Measurements from ENCODE around the gene PSMB2. TPM values are rescaled to one million over a fixed set of nuclear protein-coding genes. Genes with fewer than 3 reads are reported as not detected.

PSMB2 gene
- polyA plus RNA-seq, 1 experiment: 82.3 TPM

DNA sequence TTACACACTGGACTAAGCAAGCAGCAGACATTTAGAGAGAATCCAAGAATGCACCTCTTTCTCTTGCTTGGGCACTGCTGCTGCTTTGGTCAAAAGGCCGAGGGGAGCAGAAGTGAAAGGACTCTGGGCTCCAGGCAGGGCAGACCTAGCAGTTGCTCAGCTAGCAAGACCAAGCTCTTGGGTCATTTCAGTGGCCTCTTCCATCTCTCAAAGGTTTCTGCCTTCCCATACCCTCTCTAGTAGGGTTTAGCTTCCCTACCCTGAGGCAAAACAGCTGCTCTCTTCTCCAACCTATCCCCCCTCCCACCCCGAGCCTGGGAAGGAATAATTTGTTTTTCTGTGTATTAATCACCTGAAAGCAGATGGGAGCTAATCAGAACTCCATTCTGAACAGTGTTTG is 42.4 kb downstream of the PSMB2 start:
- POLR2A ChIA-PET: no interaction called here
- DNase-seq (ENCODE audit: low read depth): no peak
- Histone ChIP-seq H3K27me3 (ENCODE audit: control insufficient read depth, insufficient read depth, low read length) (no peaks in the 10 kb centered on the region), H3K4me3 (ENCODE audit: low read depth, low read length) (no peak overlapping the region), H3K36me3 (ENCODE audit: control insufficient read depth, insufficient read depth, low read length) (peaks cover 10% of the 10 kb centered on the region)
- CTCF ChIA-PET: interaction anchor here (1.7 kb wide), 1 partner anchor 31 kb away, joined by 4 read pairs; no protein-coding TSS in a partner anchor
- TF ChIP-seq, protein P1, sequence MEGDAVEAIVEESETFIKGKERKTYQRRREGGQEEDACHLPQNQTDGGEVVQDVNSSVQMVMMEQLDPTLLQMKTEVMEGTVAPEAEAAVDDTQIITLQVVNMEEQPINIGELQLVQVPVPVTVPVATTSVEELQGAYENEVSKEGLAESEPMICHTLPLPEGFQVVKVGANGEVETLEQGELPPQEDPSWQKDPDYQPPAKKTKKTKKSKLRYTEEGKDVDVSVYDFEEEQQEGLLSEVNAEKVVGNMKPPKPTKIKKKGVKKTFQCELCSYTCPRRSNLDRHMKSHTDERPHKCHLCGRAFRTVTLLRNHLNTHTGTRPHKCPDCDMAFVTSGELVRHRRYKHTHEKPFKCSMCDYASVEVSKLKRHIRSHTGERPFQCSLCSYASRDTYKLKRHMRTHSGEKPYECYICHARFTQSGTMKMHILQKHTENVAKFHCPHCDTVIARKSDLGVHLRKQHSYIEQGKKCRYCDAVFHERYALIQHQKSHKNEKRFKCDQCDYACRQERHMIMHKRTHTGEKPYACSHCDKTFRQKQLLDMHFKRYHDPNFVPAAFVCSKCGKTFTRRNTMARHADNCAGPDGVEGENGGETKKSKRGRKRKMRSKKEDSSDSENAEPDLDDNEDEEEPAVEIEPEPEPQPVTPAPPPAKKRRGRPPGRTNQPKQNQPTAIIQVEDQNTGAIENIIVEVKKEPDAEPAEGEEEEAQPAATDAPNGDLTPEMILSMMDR (IDR thresholded peaks at IDR 0.05; ENCODE audit: insufficient read depth, low read depth, low read length): no peak

DNA sequence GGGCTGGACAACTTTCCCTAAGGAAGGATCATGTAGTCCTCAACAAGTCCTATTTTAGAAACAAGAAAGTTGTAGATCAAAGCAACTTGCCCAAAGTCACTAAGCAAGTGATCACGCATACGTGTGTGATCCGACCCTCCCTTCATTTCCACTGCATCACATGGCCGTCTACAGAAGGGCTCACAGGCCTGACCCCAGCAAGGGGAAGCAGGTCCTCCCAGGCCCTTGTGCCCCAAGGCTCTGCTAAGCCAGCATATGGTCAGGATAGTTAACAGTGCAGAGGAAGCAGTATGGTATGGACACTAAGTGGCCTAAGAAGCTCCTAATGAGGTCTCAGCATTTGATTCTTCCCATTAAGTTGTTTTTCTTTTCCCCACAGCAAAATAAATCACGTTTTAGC is 43.5 kb downstream of the PSMB2 start:
- ChIA-PET POLR2A (no interaction called here), CTCF (interaction anchor here (0.9 kb wide), 1 partner anchor 118 kb away, joined by 3 read pairs; no protein-coding TSS in a partner anchor)
- H3K36me3 ChIP-seq (ENCODE audit: control insufficient read depth, insufficient read depth, low read length): peaks cover 9% of the 10 kb centered on the region

DNA sequence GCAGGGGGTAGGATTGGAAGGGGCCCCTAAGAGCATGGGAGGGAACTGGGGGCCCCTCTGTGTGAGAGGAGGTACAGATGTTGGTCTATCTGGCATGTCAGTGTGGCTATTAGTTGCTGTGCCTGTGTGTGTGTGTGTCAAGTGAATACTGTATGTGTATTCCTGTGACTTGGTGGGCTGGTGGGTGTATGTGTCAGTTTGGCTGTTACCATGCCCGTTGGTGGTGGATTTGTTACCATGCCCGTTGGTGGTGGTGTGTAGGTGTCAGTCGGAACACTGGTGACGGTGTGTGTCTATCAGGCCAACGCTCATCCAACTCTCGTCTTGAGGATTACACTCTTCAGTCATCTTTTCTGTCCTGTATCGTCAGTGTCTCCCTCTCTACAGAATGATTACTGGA is 45.6 kb downstream of the PSMB2 start:
- CTCF ChIA-PET: no interaction called here
- Histone ChIP-seq H3K27me3 (ENCODE audit: control insufficient read depth, insufficient read depth, low read length) (no peaks in the 10 kb centered on the region), H3K4me3 (ENCODE audit: low read depth, low read length) (no peak overlapping the region), H3K36me3 (ENCODE audit: control insufficient read depth, insufficient read depth, low read length) (peaks cover 5% of the 10 kb centered on the region)
- no peak for DNase-seq (ENCODE audit: low read depth)
- TF ChIP-seq, protein P1 (IDR thresholded peaks at IDR 0.05; ENCODE audit: insufficient read depth, low read depth, low read length): no peak
- POLR2A ChIA-PET: no interaction called here

More for the DNA sequence above, 43.5 kb downstream of the PSMB2 start:
- no peak overlapping the region for H3K4me3 ChIP-seq (ENCODE audit: low read depth, low read length)
- no peaks in the 10 kb centered on the region for H3K27me3 ChIP-seq (ENCODE audit: control insufficient read depth, insufficient read depth, low read length)
- TF ChIP-seq, protein P1 (IDR thresholded peaks at IDR 0.05; ENCODE audit: insufficient read depth, low read depth, low read length): no peak
- no peak for DNase-seq (ENCODE audit: low read depth)

DNA sequence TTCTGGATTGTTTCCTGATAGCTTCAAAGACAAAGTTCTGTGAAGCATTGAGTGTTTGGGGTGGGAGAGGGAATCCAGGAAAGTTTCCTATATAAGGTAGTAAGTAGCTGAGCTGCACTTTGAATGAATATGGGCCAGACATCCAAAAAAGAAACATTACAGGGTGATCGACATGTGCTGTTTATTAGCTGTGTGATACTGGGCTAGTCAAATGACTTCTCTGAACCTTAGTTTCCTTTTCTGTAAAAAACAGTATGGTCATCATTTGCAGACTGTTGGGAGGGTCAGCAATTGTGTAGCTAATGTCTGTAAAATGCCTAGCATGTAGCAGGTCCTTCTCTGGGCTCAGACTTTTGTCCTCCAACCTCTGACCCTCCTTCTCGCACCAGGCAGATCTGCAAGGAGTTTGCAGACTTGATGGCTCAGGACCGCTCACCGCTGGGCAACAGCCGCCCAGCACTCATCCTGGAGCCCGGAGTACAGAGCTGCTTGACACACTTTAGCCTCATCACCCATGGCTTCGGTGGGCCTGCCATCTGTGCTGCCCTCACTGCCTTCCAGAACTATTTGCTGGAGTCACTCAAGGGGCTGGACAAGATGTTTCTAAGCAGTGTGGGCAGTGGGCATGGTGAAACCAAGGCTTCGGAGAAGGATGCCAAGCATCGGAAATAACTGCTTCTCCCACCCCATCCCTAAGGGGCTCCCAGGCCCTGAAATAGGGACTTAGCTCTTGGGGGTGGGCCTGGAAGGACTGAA is 47.1 kb downstream of the PSMB2 start:
- H3K27me3 ChIP-seq (ENCODE audit: control insufficient read depth, insufficient read depth, low read length): no peaks in the 10 kb centered on the region
- DNase-seq (ENCODE audit: low read depth): no peak
- H3K36me3 ChIP-seq (ENCODE audit: control insufficient read depth, insufficient read depth, low read length): peaks cover 3% of the 10 kb centered on the region
- ChIA-PET CTCF (interaction anchor here (1.0 to 1.6 kb wide), 3 partner anchors 8 to 121 kb away, joined by 4 read pairs; no protein-coding TSS in a partner anchor), POLR2A (no interaction called here)
- TF ChIP-seq, protein P1 (IDR thresholded peaks at IDR 0.05; ENCODE audit: insufficient read depth, low read depth, low read length): no peak
- no peak overlapping the region for H3K4me3 ChIP-seq (ENCODE audit: low read depth, low read length)

DNA sequence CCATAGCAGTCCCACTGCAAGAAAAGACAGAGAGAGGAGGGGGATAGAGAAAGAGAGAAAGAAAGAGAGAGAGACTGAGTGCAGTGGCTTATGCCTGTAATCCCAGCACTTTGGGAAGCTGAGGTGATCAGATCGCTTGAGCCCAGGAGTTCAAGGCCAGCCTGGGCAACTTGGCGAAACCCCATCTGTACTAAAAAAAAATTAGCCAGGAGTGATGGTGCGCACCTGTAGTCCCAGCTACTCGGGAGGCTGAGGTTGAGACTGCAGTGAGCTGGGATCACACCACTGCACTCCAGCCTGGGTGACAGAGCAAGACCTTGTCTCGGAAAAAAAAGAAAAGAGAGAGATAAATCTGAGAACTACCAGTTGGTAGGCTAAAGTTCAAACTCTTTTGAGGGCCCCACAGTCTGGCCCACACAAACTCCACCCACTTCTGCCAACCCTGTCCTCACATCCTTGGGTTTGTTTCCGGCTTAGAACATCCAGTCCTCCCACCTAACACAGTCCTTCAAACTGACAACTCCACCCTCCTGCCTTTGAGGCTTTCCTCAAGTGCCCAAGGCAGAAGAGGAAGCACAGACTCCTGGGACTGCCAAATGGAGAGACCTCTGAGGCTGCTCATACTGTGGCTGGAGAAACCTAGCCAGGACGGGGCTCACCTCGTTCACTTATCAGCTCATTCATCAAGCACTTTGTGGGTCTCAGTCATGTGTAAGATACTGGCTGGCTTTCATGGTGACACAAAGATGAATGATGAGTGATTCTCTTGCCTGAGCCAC is 48.1 kb downstream of the PSMB2 start:
- ChIA-PET CTCF (interaction anchor here (1.5 to 1.6 kb wide), 2 partner anchors 9 to 21 kb away, joined by 4 read pairs; no protein-coding TSS in a partner anchor), POLR2A (no interaction called here)
- H3K36me3 ChIP-seq (ENCODE audit: control insufficient read depth, insufficient read depth, low read length): peaks cover 1% of the 10 kb centered on the region
- DNase-seq (ENCODE audit: low read depth): no peak
- no peaks in the 10 kb centered on the region for H3K27me3 ChIP-seq (ENCODE audit: control insufficient read depth, insufficient read depth, low read length)
- no peak overlapping the region for H3K4me3 ChIP-seq (ENCODE audit: low read depth, low read length)
- TF ChIP-seq, protein P1 (IDR thresholded peaks at IDR 0.05; ENCODE audit: insufficient read depth, low read depth, low read length): no peak

Measured in BJ (cell line).